ENCODE results near the gene TOGARAM1.

Gene TOGARAM1

GRCh38 chr14:44914849-44915248, 47.1 kb upstream of the TOGARAM1 start:
- no peak overlapping the region for H3K27ac ChIP-seq (ENCODE audit: extremely low read depth, low read depth, low read length)
- no peaks in the 10 kb centered on the region for H3K36me3 ChIP-seq (ENCODE audit: control insufficient read depth in 2 of 2, insufficient read depth in 1 of 2, low read length in 2 of 2)
- TF ChIP-seq ZNF785 (tag by site-specific recombination; IDR thresholded peaks at IDR 0.05) (no peak), ZNF670 (tag by site-specific recombination; IDR thresholded peaks at IDR 0.05; ENCODE audit: low read depth) (no peak), ZNF596 (tag by site-specific recombination; IDR thresholded peaks at IDR 0.05) (no peak), PRDM4 (tag by site-specific recombination; IDR thresholded peaks at IDR 0.05) (no peak), ZNF266 (tag by site-specific recombination; IDR thresholded peaks at IDR 0.05; ENCODE audit: low read depth) (no peak), ZNF10 (tag by site-specific recombination; IDR thresholded peaks at IDR 0.05) (no peak), ZSCAN16 (tag by site-specific recombination; IDR thresholded peaks at IDR 0.05) (no peak), ZNF626 (tag by site-specific recombination; IDR thresholded peaks at IDR 0.05) (no peak), ZNF473 (tag by site-specific recombination; IDR thresholded peaks at IDR 0.05) (no peak), ZNF214 (tag by site-specific recombination; IDR thresholded peaks at IDR 0.05; ENCODE audit: borderline replicate concordance) (no peak), ZNF391 (tag by site-specific recombination; IDR thresholded peaks at IDR 0.05; ENCODE audit: borderline replicate concordance, low read depth) (no peak), ZBTB26 (tag by site-specific recombination; optimal IDR thresholded peaks at IDR 0.05) (no peak), FEZF1 (tag by site-specific recombination; IDR thresholded peaks at IDR 0.05) (no peak), ZNF501 (tag by site-specific recombination; IDR thresholded peaks at IDR 0.05) (no peak), ZNF544 (tag by site-specific recombination; IDR thresholded peaks at IDR 0.05) (no peak), ZNF138 (tag by site-specific recombination; IDR thresholded peaks at IDR 0.05; ENCODE audit: borderline replicate concordance) (no peak), PBX3 (CRISPR knock-in tag; IDR thresholded peaks at IDR 0.05) (no peak)
- ChIA-PET POLR2A (no interaction called here), CTCF (interaction anchor here (1.2 to 4.4 kb wide), 3 partner anchors 338 to 358 kb away, joined by 4 to 73 read pairs (median 6); partner anchors contain the start of gene MIS18BP1)
- H3K4me3 ChIP-seq (ENCODE audit: low read depth, low read length): no peak overlapping the region
- H3K9me3 ChIP-seq (ENCODE audit: control insufficient read depth, insufficient read depth, low read depth, low read length): no peaks in the 10 kb centered on the region
- no peaks in the 10 kb centered on the region for H3K4me1 ChIP-seq (ENCODE audit: control insufficient read depth, insufficient read depth, low read length)

GRCh38 chr14:44928793-44929192, 33.2 kb upstream of the TOGARAM1 start:
- CTCF ChIA-PET: no interaction called here
- H3K4me1 ChIP-seq (ENCODE audit: control insufficient read depth, insufficient read depth, low read length): peaks cover 11% of the 10 kb centered on the region; the same call in 1 of the 2 replicates
- POLR2A ChIA-PET: interaction anchor here (1.1 kb wide), 1 partner anchor 33 kb away, joined by 4 read pairs; the partner anchor contains the start of genes KLHL28 and TOGARAM1
- no peaks in the 10 kb centered on the region for H3K9me3 ChIP-seq (ENCODE audit: control insufficient read depth, insufficient read depth, low read depth, low read length)
- no peak overlapping the region for H3K4me3 ChIP-seq (ENCODE audit: low read depth, low read length)
- peaks cover 0 to 3% of the 10 kb centered on the region in 2 experiments; a peak in 2 of 3 replicates for H3K36me3 ChIP-seq (ENCODE audit: control insufficient read depth in 2 of 2, insufficient read depth in 1 of 2, low read length in 2 of 2)
- no peak overlapping the region for H3K27ac ChIP-seq (ENCODE audit: extremely low read depth, low read depth, low read length)
- TF ChIP-seq YY2 (tag by site-specific recombination; IDR thresholded peaks at IDR 0.05): no peak
- no peak for TF ChIP-seq TSHZ1 (tag by site-specific recombination; IDR thresholded peaks at IDR 0.05; ENCODE audit: borderline replicate concordance)
- TF ChIP-seq ZNF426 (tag by site-specific recombination; IDR thresholded peaks at IDR 0.05): no peak
- no peak for TF ChIP-seq REPIN1 (tag by site-specific recombination; IDR thresholded peaks at IDR 0.05; ENCODE audit: low read depth)
- no peak for TF ChIP-seq GFI1B (tag by site-specific recombination; IDR thresholded peaks at IDR 0.05)
- TF ChIP-seq ATF2 (tag by site-specific recombination; IDR thresholded peaks at IDR 0.05; ENCODE audit: low read depth): no peak
- TF ChIP-seq ZNF350 (tag by site-specific recombination; IDR thresholded peaks at IDR 0.05): no peak
- no peak for TF ChIP-seq ZNF580 (tag by site-specific recombination; IDR thresholded peaks at IDR 0.05)
- TF ChIP-seq ZNF214 (tag by site-specific recombination; IDR thresholded peaks at IDR 0.05; ENCODE audit: borderline replicate concordance): no peak
